ENCODE results near the gene SYNJ2.

Gene SYNJ2

GRCh38 chr6:157994125-157994795 lies 12.6 kb downstream of the SYNJ2 start:
- peaks cover 6% of the 10 kb centered on the region; the same call in 1 of the 2 replicates for H3K79me2 ChIP-seq (ENCODE audit: insufficient read depth, low read depth)
- H3K27me3 ChIP-seq (ENCODE audit: insufficient read depth, low read depth): no peaks in the 10 kb centered on the region
- H3K4me2 ChIP-seq: no peak overlapping the region
- no peak overlapping the region for H2AFZ ChIP-seq (ENCODE audit: low read depth)
- no peaks in the 10 kb centered on the region for H3K4me1 ChIP-seq (ENCODE audit: low read depth, poor library complexity, severe bottlenecking)
- no peak overlapping the region for H3K27ac ChIP-seq
- no peak overlapping the region for H3K4me3 ChIP-seq (IDR thresholded peaks at IDR 0.05; ENCODE audit: insufficient read depth, low read depth, low read length)
- TF ChIP-seq CTCF (conservative IDR thresholded peaks at IDR 0.05; ENCODE audit: low read depth, low read length): no peak
- H3K36me3 ChIP-seq (ENCODE audit: insufficient read depth): no peaks in the 10 kb centered on the region
- no peak overlapping the region for H3K9ac ChIP-seq
- H4K20me1 ChIP-seq (ENCODE audit: insufficient read depth): no peaks in the 10 kb centered on the region

GRCh38 chr6:157995458-157995857 lies 13.8 kb downstream of the SYNJ2 start:
- no peak overlapping the region for H2AFZ ChIP-seq (ENCODE audit: low read depth)
- H3K4me1 ChIP-seq (ENCODE audit: low read depth, poor library complexity, severe bottlenecking): no peaks in the 10 kb centered on the region
- H3K9ac ChIP-seq: no peak overlapping the region
- no peak overlapping the region for H3K27ac ChIP-seq
- H3K36me3 ChIP-seq (ENCODE audit: insufficient read depth): no peaks in the 10 kb centered on the region
- H4K20me1 ChIP-seq (ENCODE audit: insufficient read depth): no peaks in the 10 kb centered on the region
- no peak for TF ChIP-seq CTCF (conservative IDR thresholded peaks at IDR 0.05; ENCODE audit: low read depth, low read length)
- H3K4me2 ChIP-seq: no peak overlapping the region
- H3K79me2 ChIP-seq (ENCODE audit: insufficient read depth, low read depth): peaks cover 6% of the 10 kb centered on the region; the same call in 1 of the 2 replicates
- no peak overlapping the region for H3K4me3 ChIP-seq (IDR thresholded peaks at IDR 0.05; ENCODE audit: insufficient read depth, low read depth, low read length)
- H3K27me3 ChIP-seq (ENCODE audit: insufficient read depth, low read depth): no peaks in the 10 kb centered on the region

- H3K27ac ChIP-seq: no peak overlapping the region
- H3K4me1 ChIP-seq (ENCODE audit: low read depth, poor library complexity, severe bottlenecking): no peaks in the 10 kb centered on the region
- H3K27me3 ChIP-seq (ENCODE audit: insufficient read depth, low read depth): no peaks in the 10 kb centered on the region
- no peak overlapping the region for H3K9ac ChIP-seq
- TF ChIP-seq CTCF (conservative IDR thresholded peaks at IDR 0.05; ENCODE audit: low read depth, low read length): no peak
- no peaks in the 10 kb centered on the region for H4K20me1 ChIP-seq (ENCODE audit: insufficient read depth)
- peaks cover 6% of the 10 kb centered on the region; the same call in 1 of the 2 replicates for H3K79me2 ChIP-seq (ENCODE audit: insufficient read depth, low read depth)
- H2AFZ ChIP-seq (ENCODE audit: low read depth): no peak overlapping the region
- no peak overlapping the region for H3K4me3 ChIP-seq (IDR thresholded peaks at IDR 0.05; ENCODE audit: insufficient read depth, low read depth, low read length)
- H3K4me2 ChIP-seq: no peak overlapping the region
- no peaks in the 10 kb centered on the region for H3K36me3 ChIP-seq (ENCODE audit: insufficient read depth)
These were observed 14.6 kb downstream of the SYNJ2 start for GRCh38 chr6:157996201-157996712.

- Histone ChIP-seq H3K9ac (no peak overlapping the region), H3K4me2 (no peak overlapping the region), H3K27me3 (ENCODE audit: insufficient read depth, low read depth) (no peaks in the 10 kb centered on the region), H3K27ac (no peak overlapping the region), H3K4me1 (ENCODE audit: low read depth, poor library complexity, severe bottlenecking) (peaks cover 3% of the 10 kb centered on the region), H4K20me1 (ENCODE audit: insufficient read depth) (no peaks in the 10 kb centered on the region), H3K79me2 (ENCODE audit: insufficient read depth, low read depth) (peaks cover 6% of the 10 kb centered on the region; the same call in 1 of the 2 replicates), H2AFZ (ENCODE audit: low read depth) (no peak overlapping the region), H3K4me3 (IDR thresholded peaks at IDR 0.05; ENCODE audit: insufficient read depth, low read depth, low read length) (no peak overlapping the region), H3K36me3 (ENCODE audit: insufficient read depth) (no peaks in the 10 kb centered on the region)
- TF ChIP-seq CTCF (conservative IDR thresholded peaks at IDR 0.05; ENCODE audit: low read depth, low read length): no peak
These were observed 15.4 kb downstream of the SYNJ2 start for GRCh38 chr6:157996918-157997702.
